AG04450 (cell line): ENCODE data around the gene PSG5. TPM values are rescaled to one million over a fixed set of nuclear protein-coding genes. Genes with fewer than 3 reads are reported as not detected.
"Not testable (repeated sequence)": the region's sequence is repeated elsewhere in the genome, so short reads cannot be mapped to it uniquely, and the experiment has no call there.

Experiments used
- CTCF ChIA-PET: fragments of 300-600, 350-600 bp; formaldehyde crosslinking; extraction: SDS; loops from one replicate; lab custom pipeline; 2022; ENCODE audit warnings: antibody characterized with exemption, inconsistent platforms; lab: Charles Lee
- POLR2A ChIA-PET: fragments of 350-600 bp; formaldehyde crosslinking; extraction: SDS; loops from one replicate; lab custom pipeline; 2021; ENCODE audit warnings: antibody characterized with exemption, inconsistent platforms; lab: Yijun Ruan, JAX
- DNase-seq: peaks from one replicate; pipeline ENCODE4 v3.0.0-alpha.2; 2011; ENCODE audit warnings: low read depth, low spot score
- H3K27ac ChIP-seq: one replicate; pipeline ENCODE4 v1.5.1; 2012; ENCODE audit warnings: low read depth, low read length, control low read depth
- H3K27me3 ChIP-seq: one replicate; pipeline ENCODE4 v1.6.0; 2012; ENCODE audit warnings: low read length; ENCODE audit not compliant: control insufficient read depth, insufficient read depth
- H3K4me3 ChIP-seq: 2 replicates; pipeline ENCODE4 v1.5.1; 2011; ENCODE audit warnings: mild to moderate bottlenecking, low read depth, low read length, control low read depth
- H3K9me3 ChIP-seq: 2 replicates; pipeline ENCODE4 v1.5.1; 2012; ENCODE audit warnings: low read length; ENCODE audit not compliant: control insufficient read depth, insufficient read depth
- CTCF ChIP-seq: IDR thresholded peaks from 2 replicates; pipeline ENCODE4 v1.5.1; 2011; ENCODE audit warnings: low read depth, low read length, control low read depth, inconsistent platforms
- polyA plus RNA-seq: library from polyadenylated mRNA; depleted of rRNA; stranded (reverse); fragments of >200 nt; gene quantifications from 2 replicates; pipeline ENCODE4 v1.2.3, GENCODE V29; 2011

The PSG5 gene
- polyA plus RNA-seq, 1 experiment: 135 TPM

GRCh38 chr19:43152214-43152613 is 34.1 kb downstream of the PSG5 start:
- CTCF ChIA-PET: no interaction called here

GRCh38 chr19:43149788-43150187 is 36.5 kb downstream of the PSG5 start:
- H3K9me3 ChIP-seq, H3K27me3 ChIP-seq, H3K4me3 ChIP-seq, H3K27ac ChIP-seq: not testable (repeated sequence)
- DNase-seq: peak; percentile 71
- POLR2A ChIA-PET: interaction anchor here (1.7 kb wide), 1 partner anchor 32 kb away, joined by 8 read pairs; no protein-coding TSS in a partner anchor
- CTCF ChIA-PET: interaction anchor here (0.7 kb wide), 1 partner anchor 66 kb away, joined by 3 read pairs; no protein-coding TSS in a partner anchor

More at GRCh38 chr19:43152214-43152613, 34.1 kb downstream of the PSG5 start:
- H3K9me3 ChIP-seq: peaks cover 3% of the 10 kb centered on the region; the same call in 1 of the 2 replicates
- H3K27ac ChIP-seq: no peak overlapping the region
- no peak overlapping the region for H3K4me3 ChIP-seq
- POLR2A ChIA-PET: no interaction called here
- DNase-seq: no peak
- no peaks in the 10 kb centered on the region for H3K27me3 ChIP-seq
- TF ChIP-seq CTCF: no peak

- Histone ChIP-seq H3K27me3 (no peaks in the 10 kb centered on the region), H3K4me3 (no peak overlapping the region), H3K27ac (peak overlapping the region; percentile 57), H3K9me3 (no peaks in the 10 kb centered on the region)
- POLR2A ChIA-PET: no interaction called here
- CTCF ChIA-PET: no interaction called here
- DNase-seq: peak; percentile 69
- no peak for TF ChIP-seq CTCF
Measured at GRCh38 chr19:43148233-43148632, 38.1 kb downstream of the PSG5 start.

GRCh38 chr19:43141763-43142162 is 44.6 kb downstream of the PSG5 start:
- DNase-seq: peak; percentile 18
- CTCF ChIA-PET, H3K9me3 ChIP-seq, POLR2A ChIA-PET, H3K27me3 ChIP-seq, H3K27ac ChIP-seq, H3K4me3 ChIP-seq: not testable (repeated sequence)

- POLR2A ChIA-PET: no interaction called here
- Histone ChIP-seq H3K27me3 (no peaks in the 10 kb centered on the region), H3K9me3 (no peaks in the 10 kb centered on the region), H3K4me3 (no peak overlapping the region), H3K27ac (no peak overlapping the region)
- CTCF ChIA-PET: no interaction called here
- no peak for TF ChIP-seq CTCF
- no peak for DNase-seq
Measured at GRCh38 chr19:43132696-43133095, 53.6 kb downstream of the PSG5 start.

GRCh38 chr19:43131281-43131842 is 55.0 kb downstream of the PSG5 start:
- DNase-seq, CTCF ChIA-PET, H3K9me3 ChIP-seq: not testable (repeated sequence)

GRCh38 chr19:43129197-43129596 is 57.1 kb downstream of the PSG5 start:
- H3K9me3 ChIP-seq, H3K4me3 ChIP-seq, DNase-seq, POLR2A ChIA-PET, H3K27ac ChIP-seq, CTCF ChIA-PET, H3K27me3 ChIP-seq: not testable (repeated sequence)

More at GRCh38 chr19:43131281-43131842, 55.0 kb downstream of the PSG5 start:
- H3K27ac ChIP-seq, H3K4me3 ChIP-seq, H3K27me3 ChIP-seq, POLR2A ChIA-PET: not testable (repeated sequence)

- DNase-seq: peak; percentile 88
- H3K27ac ChIP-seq: peak overlapping the region; percentile 84
- H3K27me3 ChIP-seq, H3K9me3 ChIP-seq, H3K4me3 ChIP-seq, CTCF ChIA-PET, POLR2A ChIA-PET: not testable (repeated sequence)
Measured at GRCh38 chr19:43127336-43127735, 59.0 kb downstream of the PSG5 start.
